Activated naive CD4-positive, alpha-beta T cell treated with anti-CD3 and anti-CD28 coated beads, Interleukin-2, amount 50 U/mL, for 72 hours (primary cell): ENCODE data around the gene IGSF5. TPM values are rescaled to one million over a fixed set of nuclear protein-coding genes. Genes with fewer than 3 reads are reported as not detected.
A peak's percentile ranks its signal among the peaks of the same experiment; 100 is the strongest.
"Not testable (repeated sequence)": the region's sequence is repeated elsewhere in the genome, so short reads cannot be mapped to it uniquely, and the experiment has no call there.

Experiments
- ATAC-seq, 2 donors: fragments of 150-1000 bp; cut with Tn5 transposase; 2 replicates each; pipeline ENCODE4 v1.10.0; 2021; ENCODE audit warnings: mild to moderate bottlenecking in 2 of 2, moderate library complexity in 2 of 2
- DNase-seq, 2 donors: peaks; one replicate each; pipeline ENCODE4 v3.0.0; 2021 to 2022; ENCODE audit warnings: low spot score in 2 of 2
- H3K27ac Mint-ChIP-seq, 2 donors: one replicate each; pipeline ENCODE4 v1.8.0; 2022; ENCODE audit warnings: mild to moderate bottlenecking in 2 of 2, mixed read lengths in 2 of 2
- H3K36me3 Mint-ChIP-seq, 2 donors: one replicate each; pipeline ENCODE4 v1.8.0; 2022; ENCODE audit warnings: mixed read lengths in 2 of 2
- H3K9me3 Mint-ChIP-seq, 2 donors: one replicate each; pipeline ENCODE4 v1.8.0; 2022; ENCODE audit warnings: mixed read lengths in 2 of 2
- total RNA-seq, 2 donors: library from RNA; stranded (reverse); gene quantifications; one replicate each; pipeline ENCODE4 v1.2.3, GENCODE V29; 2022

The IGSF5 gene
- total RNA-seq = not detected

GRCh38 chr21:39744883-39745282, at the start of gene IGSF5:
Gene IGSF5 (plus strand): TSS chr21:39745183. CDS start chr21:39745510, 327 bp downstream.
- H3K27ac Mint-ChIP-seq, DNase-seq, H3K36me3 Mint-ChIP-seq, ATAC-seq, H3K9me3 Mint-ChIP-seq: not testable (repeated sequence)

DNA sequence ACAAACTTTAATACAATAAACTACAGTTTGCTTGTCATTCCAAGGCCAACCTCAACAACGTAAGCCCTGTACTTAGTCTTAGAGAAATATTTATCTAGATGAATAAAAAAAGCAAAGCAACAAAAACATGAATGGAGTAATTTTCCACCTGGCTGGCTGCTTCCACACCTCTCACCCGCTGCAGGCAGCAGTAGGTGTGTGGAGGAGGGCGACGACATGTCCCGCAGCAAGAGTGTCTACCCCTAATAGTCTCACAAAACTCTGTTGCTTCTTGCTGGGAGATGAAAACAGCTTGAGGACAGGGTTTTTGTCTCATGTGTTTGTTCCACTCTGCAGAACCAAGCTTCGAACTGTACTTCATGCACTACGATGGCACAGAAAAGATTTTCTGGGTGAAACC, 48.8 kb upstream of the IGSF5 start:
- DNase-seq (no peak), ATAC-seq (no peak)
- Mint-ChIP-seq H3K36me3 (no peaks in the 10 kb centered on the region), H3K27ac (no peak overlapping the region), H3K9me3 (no peaks in the 10 kb centered on the region)

GRCh38 chr21:39696618-39697017, 48.4 kb upstream of the IGSF5 start:
- H3K9me3 Mint-ChIP-seq = no peaks in the 10 kb centered on the region
- no peak for ATAC-seq
- H3K36me3 Mint-ChIP-seq = no peaks in the 10 kb centered on the region
- H3K27ac Mint-ChIP-seq = no peak overlapping the region
- DNase-seq = no peak

GRCh38 chr21:39700318-39700717, 44.7 kb upstream of the IGSF5 start:
- no peaks in the 10 kb centered on the region for H3K36me3 Mint-ChIP-seq
- no peak overlapping the region for H3K27ac Mint-ChIP-seq
- ATAC-seq (no peak), DNase-seq (no peak)
- no peaks in the 10 kb centered on the region for H3K9me3 Mint-ChIP-seq

- ATAC-seq (no peak), DNase-seq (no peak)
- Mint-ChIP-seq H3K27ac (no peak overlapping the region), H3K9me3 (no peaks in the 10 kb centered on the region), H3K36me3 (no peaks in the 10 kb centered on the region)
Observed at GRCh38 chr21:39703578-39703977, 41.4 kb upstream of the IGSF5 start.

DNA sequence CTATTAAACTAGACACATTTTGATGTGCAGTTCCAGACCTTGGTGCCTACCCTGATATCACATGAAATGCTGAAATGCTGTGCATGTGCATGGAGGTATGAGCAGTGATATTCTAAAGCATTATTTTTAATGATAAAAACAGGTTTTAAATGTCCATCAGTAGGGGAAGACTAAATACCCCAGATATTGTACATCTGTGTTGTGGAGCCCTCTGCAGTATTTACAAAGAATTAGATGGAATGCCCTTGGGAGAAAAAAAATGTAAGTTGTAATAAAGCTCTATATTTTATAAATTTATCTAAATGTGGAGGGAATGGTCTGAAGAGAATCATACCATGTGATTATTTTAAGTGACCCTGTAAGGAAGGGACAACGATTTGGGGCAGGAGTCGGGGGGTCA, 39.1 kb upstream of the IGSF5 start:
- ATAC-seq = no peak
- Mint-ChIP-seq H3K36me3 (no peaks in the 10 kb centered on the region), H3K9me3 (no peaks in the 10 kb centered on the region), H3K27ac (no peak overlapping the region)
- no peak for DNase-seq

DNA sequence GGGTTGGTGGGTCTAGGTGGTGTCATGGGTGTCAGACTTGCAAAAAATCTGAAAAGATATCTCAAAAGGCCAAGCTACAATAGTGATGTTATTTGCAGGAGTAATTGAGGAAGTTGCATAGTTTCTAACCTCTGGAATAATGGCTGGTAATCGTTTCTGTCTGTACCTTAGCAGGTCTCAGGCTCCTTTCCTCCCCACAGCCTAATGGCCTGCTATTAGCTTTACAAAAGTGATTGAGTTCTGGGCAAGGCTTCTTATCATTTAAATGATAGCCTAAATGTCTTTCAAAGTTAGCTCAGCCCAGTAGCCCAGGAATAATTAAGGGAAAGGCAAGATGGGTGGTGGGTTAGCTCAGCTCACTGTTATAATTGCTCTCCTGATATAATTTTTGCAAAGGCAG, 37.7 kb upstream of the IGSF5 start:
- Mint-ChIP-seq H3K36me3 (no peaks in the 10 kb centered on the region), H3K27ac (no peak overlapping the region), H3K9me3 (no peaks in the 10 kb centered on the region)
- ATAC-seq (no peak), DNase-seq (no peak)

DNA sequence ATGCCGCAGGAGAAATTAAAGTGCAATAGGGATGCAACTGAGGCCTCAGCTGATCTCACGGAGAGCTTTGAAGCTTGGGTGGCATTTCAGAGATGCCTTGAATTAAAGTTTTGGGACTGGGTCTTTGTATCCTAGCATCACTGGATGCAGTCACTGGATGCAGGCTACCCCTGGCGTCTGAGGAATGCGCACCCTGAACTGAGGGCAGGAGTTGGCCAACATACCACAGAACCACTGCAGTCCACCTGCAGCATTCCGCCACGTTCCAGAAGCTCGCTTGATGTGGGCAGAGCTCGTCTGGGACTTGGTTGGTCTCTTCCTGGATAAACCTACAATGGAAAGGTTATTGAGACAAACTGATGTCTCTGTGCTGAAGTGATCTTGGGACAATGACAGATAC, 34.1 kb upstream of the IGSF5 start:
- DNase-seq = no peak
- no peak for ATAC-seq
- Mint-ChIP-seq H3K9me3 (no peaks in the 10 kb centered on the region), H3K27ac (no peak overlapping the region), H3K36me3 (no peaks in the 10 kb centered on the region)

DNA sequence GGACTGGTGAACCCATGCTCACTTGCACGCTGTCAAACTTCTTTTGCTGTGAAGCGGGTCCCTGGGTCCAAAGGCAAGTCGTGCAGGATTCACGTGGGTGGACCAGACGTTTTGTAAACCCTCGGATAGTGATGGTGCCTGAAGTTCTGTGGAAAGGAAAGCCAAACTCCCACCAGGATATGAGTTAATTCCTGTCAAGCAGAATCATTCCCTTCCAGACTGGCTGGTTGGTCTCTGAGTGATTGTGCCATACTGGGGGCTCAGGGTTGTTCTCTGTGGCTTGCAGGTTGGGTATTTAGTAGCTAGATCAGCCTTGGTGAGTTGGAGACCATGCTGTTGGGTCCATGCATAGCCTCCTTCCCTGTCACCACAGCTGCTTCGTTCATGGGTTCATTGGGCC, 32.7 kb upstream of the IGSF5 start:
- ATAC-seq (no peak), DNase-seq (no peak)
- Mint-ChIP-seq H3K36me3 (no peaks in the 10 kb centered on the region), H3K27ac (no peak overlapping the region), H3K9me3 (no peaks in the 10 kb centered on the region)

DNA sequence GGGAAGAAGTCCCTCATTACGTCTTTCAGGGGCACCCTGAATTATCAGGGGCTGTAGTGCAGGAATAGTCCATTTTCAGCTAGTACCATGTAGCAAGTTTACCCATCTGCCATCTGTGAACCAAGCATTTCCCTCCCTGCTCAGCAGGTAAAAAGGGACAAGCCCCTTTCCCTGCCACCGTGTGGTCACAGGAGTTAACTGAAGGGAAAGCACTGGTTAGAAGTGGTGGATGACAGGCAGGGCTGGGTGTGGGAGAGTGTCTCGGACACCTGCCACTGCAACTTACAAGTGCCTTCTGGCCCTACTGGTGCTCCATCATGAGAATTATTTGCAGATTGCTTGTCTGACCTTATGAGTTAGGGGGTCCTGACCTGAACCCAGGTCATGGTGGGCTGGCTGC, 32.0 kb upstream of the IGSF5 start:
- ATAC-seq = no peak
- Mint-ChIP-seq H3K36me3 (no peaks in the 10 kb centered on the region), H3K27ac (no peak overlapping the region), H3K9me3 (no peaks in the 10 kb centered on the region)
- no peak for DNase-seq

GRCh38 chr21:39713905-39714304, 31.1 kb upstream of the IGSF5 start:
- no peak for DNase-seq
- ATAC-seq = no peak
- H3K27ac Mint-ChIP-seq = no peak overlapping the region

GRCh38 chr21:39714331-39714730, 30.7 kb upstream of the IGSF5 start:
- DNase-seq (no peak), ATAC-seq (no peak)
- no peaks in the 10 kb centered on the region for H3K36me3 Mint-ChIP-seq
- no peaks in the 10 kb centered on the region for H3K9me3 Mint-ChIP-seq
- H3K27ac Mint-ChIP-seq = no peak overlapping the region

More at GRCh38 chr21:39713905-39714304, 31.1 kb upstream of the IGSF5 start:
- H3K36me3 Mint-ChIP-seq = no peaks in the 10 kb centered on the region
- H3K9me3 Mint-ChIP-seq = no peaks in the 10 kb centered on the region

GRCh38 chr21:39715804-39716397, 29.1 kb upstream of the IGSF5 start:
- no peaks in the 10 kb centered on the region for H3K36me3 Mint-ChIP-seq
- DNase-seq (peak in 1 of 2 donors; percentile 41), ATAC-seq (no peak)
- H3K9me3 Mint-ChIP-seq = no peaks in the 10 kb centered on the region
- H3K27ac Mint-ChIP-seq = no peak overlapping the region

DNA sequence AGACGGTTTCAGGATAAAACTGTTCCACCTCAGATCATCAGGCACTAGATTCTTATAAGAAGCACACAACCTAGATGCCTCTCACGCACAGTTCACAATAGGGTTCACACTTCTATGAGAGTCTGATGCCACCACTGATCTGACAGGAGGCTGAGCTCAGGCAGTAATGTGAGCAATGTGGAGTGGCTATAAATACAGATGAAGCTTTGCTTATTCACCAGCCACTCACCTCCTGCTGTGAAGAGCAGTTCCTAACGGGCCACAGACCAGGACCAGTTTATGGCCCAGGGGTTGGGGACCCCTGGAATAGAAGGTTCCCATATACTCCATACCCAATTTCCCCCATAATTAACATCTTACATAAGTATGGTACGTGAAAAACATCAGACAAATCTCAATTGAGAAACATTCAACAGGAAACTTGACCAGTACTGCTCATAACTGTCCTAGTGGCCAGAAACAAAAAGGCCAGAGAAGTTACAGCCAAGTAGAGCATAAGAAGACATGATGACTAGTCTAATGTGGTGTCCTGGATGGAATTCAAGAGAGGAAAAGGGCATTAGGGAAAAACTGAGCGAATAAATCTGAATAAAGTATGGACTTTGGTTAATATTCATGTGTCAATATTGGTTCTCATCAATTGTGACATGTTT, 24.7 kb upstream of the IGSF5 start:
- Mint-ChIP-seq H3K9me3 (peaks cover 3 to 5% of the 10 kb centered on the region in 2 donors), H3K36me3 (no peaks in the 10 kb centered on the region), H3K27ac (no peak overlapping the region)
- DNase-seq = no peak
- no peak for ATAC-seq

GRCh38 chr21:39721885-39722284, 23.1 kb upstream of the IGSF5 start:
- Mint-ChIP-seq H3K36me3 (no peaks in the 10 kb centered on the region), H3K27ac (no peak overlapping the region), H3K9me3 (peaks cover 3 to 5% of the 10 kb centered on the region in 2 donors)
- DNase-seq = no peak
- no peak for ATAC-seq

DNA sequence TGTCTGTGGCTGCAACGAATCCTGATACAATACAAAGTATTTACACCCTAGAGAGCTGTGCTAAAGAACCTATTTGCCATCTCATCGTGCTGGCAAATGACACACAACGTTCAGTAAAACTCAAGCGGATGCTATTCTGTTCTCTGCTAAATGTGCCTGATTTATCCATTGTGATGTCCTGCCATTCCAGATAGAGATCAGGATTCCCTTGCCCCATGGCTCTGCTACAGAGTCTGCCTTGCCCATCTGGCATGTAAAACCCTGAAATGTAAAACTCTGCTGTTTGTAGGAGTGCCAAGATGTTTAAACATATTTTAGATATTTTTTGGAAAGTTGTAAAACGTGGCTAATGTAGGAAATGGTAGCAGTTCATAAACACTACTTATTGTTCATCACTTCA, 20.0 kb upstream of the IGSF5 start:
- DNase-seq (no peak), ATAC-seq (no peak)
- H3K9me3 Mint-ChIP-seq = peaks cover 3 to 5% of the 10 kb centered on the region in 2 donors
- no peaks in the 10 kb centered on the region for H3K36me3 Mint-ChIP-seq
- H3K27ac Mint-ChIP-seq = no peak overlapping the region

GRCh38 chr21:39726133-39726532, 18.9 kb upstream of the IGSF5 start:
- no peaks in the 10 kb centered on the region for H3K36me3 Mint-ChIP-seq
- no peak for DNase-seq
- ATAC-seq = no peak

DNA sequence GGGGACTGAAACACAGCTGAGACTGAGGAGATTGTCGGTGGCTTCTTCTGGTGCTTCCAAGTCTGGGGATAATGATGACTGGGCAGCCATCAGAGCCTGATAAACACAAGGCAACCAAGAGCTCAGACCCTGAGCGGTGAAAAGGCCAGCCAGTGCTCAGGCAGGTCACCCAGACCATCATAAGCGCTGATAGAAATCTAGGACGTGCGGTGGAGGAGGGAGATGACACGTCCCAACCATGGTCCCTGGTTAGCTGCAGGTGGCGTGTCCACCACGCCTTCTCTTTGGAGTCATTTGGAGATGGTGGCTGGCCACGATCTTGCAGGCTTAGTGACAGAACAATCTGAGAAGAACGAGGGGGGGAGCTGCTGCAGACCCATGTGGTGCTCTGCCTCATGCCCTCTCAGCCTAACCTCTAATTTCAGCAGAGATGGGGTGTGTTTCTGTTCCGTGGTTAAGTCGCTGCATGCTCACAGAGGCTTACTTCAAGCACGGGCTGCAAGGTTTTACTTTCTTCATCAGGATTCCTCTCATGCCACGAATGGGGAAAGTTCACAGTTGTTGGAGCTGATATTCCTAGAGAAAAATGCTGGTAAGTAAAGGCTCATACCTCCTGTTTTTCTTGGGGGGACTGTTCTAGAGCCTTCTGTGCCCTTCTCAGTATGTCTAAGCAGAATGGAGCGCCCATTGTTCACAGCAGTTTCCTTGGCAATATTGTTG, 17.4 kb upstream of the IGSF5 start:
- Mint-ChIP-seq H3K36me3 (no peaks in the 10 kb centered on the region), H3K9me3 (peaks cover 3 to 5% of the 10 kb centered on the region in 2 donors), H3K27ac (no peak overlapping the region)
- DNase-seq (no peak), ATAC-seq (no peak)

More at GRCh38 chr21:39726133-39726532, 18.9 kb upstream of the IGSF5 start:
- Mint-ChIP-seq H3K27ac (no peak overlapping the region), H3K9me3 (peaks cover 3 to 5% of the 10 kb centered on the region in 2 donors)
